GM06990 (cell line): ENCODE measurements around the gene DNAL1.

Experiments used
- DNase-seq: peaks from one replicate; pipeline ENCODE4 v3.0.0-alpha.2; 2011; ENCODE audit not compliant: insufficient read length; ENCODE audit errors: extremely low read depth
- H3K27me3 ChIP-seq: replicated peaks from 2 replicates; pipeline ENCODE4 v1.6.0; 2011; ENCODE audit warnings: low read length; ENCODE audit not compliant: control insufficient read depth, insufficient read depth
- H3K36me3 ChIP-seq: 2 replicates; pipeline ENCODE4 v1.5.1; 2011; ENCODE audit warnings: low read length; ENCODE audit not compliant: control insufficient read depth, insufficient read depth
- H3K4me3 ChIP-seq: replicated peaks from 2 replicates; pipeline ENCODE4 v1.5.1; 2011; ENCODE audit warnings: low read depth, mild to moderate bottlenecking, control low read depth, low read length
- CTCF ChIP-seq: IDR thresholded peaks from 2 replicates; pipeline ENCODE4 v1.5.1; 2011; ENCODE audit warnings: low read length, control low read depth, mild to moderate bottlenecking, inconsistent platforms; ENCODE audit not compliant: insufficient read depth, poor library complexity, severe bottlenecking

DNAL1 gene

GRCh38 chr14:73738518-73739173 lies 93.9 kb downstream of the DNAL1 start:
- DNase-seq, result no peak
- Histone ChIP-seq H3K27me3 (no peaks in the 10 kb centered on the region), H3K4me3 (no peak overlapping the region), H3K36me3 (peaks cover 35% of the 10 kb centered on the region)
- TF ChIP-seq CTCF, result no peak

- no peak for TF ChIP-seq CTCF
- Histone ChIP-seq H3K27me3 (no peaks in the 10 kb centered on the region), H3K36me3 (peaks cover 35% of the 10 kb centered on the region), H3K4me3 (no peak overlapping the region)
- DNase-seq, result no peak
These were observed 94.5 kb downstream of the DNAL1 start for GRCh38 chr14:73739174-73739898.

GRCh38 chr14:73739899-73740617 lies 95.3 kb downstream of the DNAL1 start:
- peaks cover 36% of the 10 kb centered on the region for H3K36me3 ChIP-seq
- no peak overlapping the region for H3K4me3 ChIP-seq
- DNase-seq, result no peak
- H3K27me3 ChIP-seq, result no peaks in the 10 kb centered on the region
- no peak for TF ChIP-seq CTCF

GRCh38 chr14:73740618-73741326 lies 96.0 kb downstream of the DNAL1 start:
- no peak overlapping the region for H3K4me3 ChIP-seq
- no peak for DNase-seq
- TF ChIP-seq CTCF, result no peak
- no peaks in the 10 kb centered on the region for H3K27me3 ChIP-seq
- H3K36me3 ChIP-seq, result peaks cover 32% of the 10 kb centered on the region

- no peaks in the 10 kb centered on the region for H3K27me3 ChIP-seq
- peaks cover 33% of the 10 kb centered on the region for H3K36me3 ChIP-seq
- H3K4me3 ChIP-seq, result peak overlapping the region; percentile 41
- TF ChIP-seq CTCF, result no peak
- no peak for DNase-seq
These were observed 96.6 kb downstream of the DNAL1 start for GRCh38 chr14:73741386-73741875.
